ENCODE data around the gene NDUFS2.

NDUFS2 gene

GRCh38 chr1:161190962-161191521, 11.1 kb upstream of the NDUFS2 start:
- Histone ChIP-seq H3K4me1 (ENCODE audit: control insufficient read depth, low read length) (peaks cover 41% of the 10 kb centered on the region), H4K20me1 (ENCODE audit: control insufficient read depth, insufficient read depth, low read depth, low read length) (no peaks in the 10 kb centered on the region), H3K9me2 (replicated peaks; ENCODE audit: control insufficient read depth, low read length) (no peaks in the 10 kb centered on the region), H3K9me3 (ENCODE audit: control insufficient read depth, insufficient read depth, low read length) (no peaks in the 10 kb centered on the region), H3K79me2 (ENCODE audit: control insufficient read depth, low read length) (no peaks in the 10 kb centered on the region), H3K27ac (ENCODE audit: low read depth, low read length) (no peak overlapping the region), H3K36me3 (ENCODE audit: control insufficient read depth, low read length) (no peaks in the 10 kb centered on the region), H3K27me3 (ENCODE audit: control insufficient read depth, low read length) (no peaks in the 10 kb centered on the region), H3K4me2 (ENCODE audit: low read length) (no peak overlapping the region), H3F3A (ENCODE audit: control insufficient read depth, insufficient read depth) (peaks cover 14% of the 10 kb centered on the region), H3K4me3 (ENCODE audit: low read length) (no peak overlapping the region)
- no peak for TF ChIP-seq EZH2phosphoT487 (IDR thresholded peaks at IDR 0.05; ENCODE audit: borderline replicate concordance, low read length)
- no peak for TF ChIP-seq CTCF (IDR thresholded peaks at IDR 0.05; ENCODE audit: low read depth, low read length, poor library complexity, severe bottlenecking)

- no peak overlapping the region for H3K27ac ChIP-seq (ENCODE audit: low read depth, low read length)
- H3F3A ChIP-seq (ENCODE audit: control insufficient read depth, insufficient read depth) = 0 out of 2 replicates have a peak, but pooled peaks cover 6% of the 10 kb centered on the region
- H3K36me3 ChIP-seq (ENCODE audit: control insufficient read depth, low read length) = no peaks in the 10 kb centered on the region
- H3K4me1 ChIP-seq (ENCODE audit: control insufficient read depth, low read length) = peaks cover 32% of the 10 kb centered on the region
- no peaks in the 10 kb centered on the region for H3K79me2 ChIP-seq (ENCODE audit: control insufficient read depth, low read length)
- no peaks in the 10 kb centered on the region for H4K20me1 ChIP-seq (ENCODE audit: control insufficient read depth, insufficient read depth, low read depth, low read length)
- no peak for TF ChIP-seq EZH2phosphoT487 (IDR thresholded peaks at IDR 0.05; ENCODE audit: borderline replicate concordance, low read length)
- TF ChIP-seq CTCF (IDR thresholded peaks at IDR 0.05; ENCODE audit: low read depth, low read length, poor library complexity, severe bottlenecking) = no peak
- H3K9me2 ChIP-seq (replicated peaks; ENCODE audit: control insufficient read depth, low read length) = no peaks in the 10 kb centered on the region
- no peak overlapping the region for H3K4me3 ChIP-seq (ENCODE audit: low read length)
- no peaks in the 10 kb centered on the region for H3K9me3 ChIP-seq (ENCODE audit: control insufficient read depth, insufficient read depth, low read length)
- H3K4me2 ChIP-seq (ENCODE audit: low read length) = no peak overlapping the region
- H3K27me3 ChIP-seq (ENCODE audit: control insufficient read depth, low read length) = no peaks in the 10 kb centered on the region
Observed at GRCh38 chr1:161191971-161192370, 10.2 kb upstream of the NDUFS2 start.

GRCh38 chr1:161192476-161193465, 9.4 kb upstream of the NDUFS2 start:
- no peaks in the 10 kb centered on the region for H3K79me2 ChIP-seq (ENCODE audit: control insufficient read depth, low read length)
- H3K36me3 ChIP-seq (ENCODE audit: control insufficient read depth, low read length) = no peaks in the 10 kb centered on the region
- H3K27me3 ChIP-seq (ENCODE audit: control insufficient read depth, low read length) = no peaks in the 10 kb centered on the region
- no peaks in the 10 kb centered on the region for H3K9me2 ChIP-seq (replicated peaks; ENCODE audit: control insufficient read depth, low read length)
- TF ChIP-seq EZH2phosphoT487 (IDR thresholded peaks at IDR 0.05; ENCODE audit: borderline replicate concordance, low read length) (no peak), CTCF (IDR thresholded peaks at IDR 0.05; ENCODE audit: low read depth, low read length, poor library complexity, severe bottlenecking) (peak; percentile 86)
- H3K4me3 ChIP-seq (ENCODE audit: low read length) = no peak overlapping the region
- no peaks in the 10 kb centered on the region for H3K9me3 ChIP-seq (ENCODE audit: control insufficient read depth, insufficient read depth, low read length)
- peaks cover 26% of the 10 kb centered on the region for H3K4me1 ChIP-seq (ENCODE audit: control insufficient read depth, low read length)
- H3F3A ChIP-seq (ENCODE audit: control insufficient read depth, insufficient read depth) = 0 out of 2 replicates have a peak, but pooled peaks cover 3% of the 10 kb centered on the region
- H4K20me1 ChIP-seq (ENCODE audit: control insufficient read depth, insufficient read depth, low read depth, low read length) = no peaks in the 10 kb centered on the region
- H3K27ac ChIP-seq (ENCODE audit: low read depth, low read length) = no peak overlapping the region
- H3K4me2 ChIP-seq (ENCODE audit: low read length) = no peak overlapping the region

Data from DOHH2 (cell line).